ENCODE data around the gene RRP1B.

Gene RRP1B

DNA sequence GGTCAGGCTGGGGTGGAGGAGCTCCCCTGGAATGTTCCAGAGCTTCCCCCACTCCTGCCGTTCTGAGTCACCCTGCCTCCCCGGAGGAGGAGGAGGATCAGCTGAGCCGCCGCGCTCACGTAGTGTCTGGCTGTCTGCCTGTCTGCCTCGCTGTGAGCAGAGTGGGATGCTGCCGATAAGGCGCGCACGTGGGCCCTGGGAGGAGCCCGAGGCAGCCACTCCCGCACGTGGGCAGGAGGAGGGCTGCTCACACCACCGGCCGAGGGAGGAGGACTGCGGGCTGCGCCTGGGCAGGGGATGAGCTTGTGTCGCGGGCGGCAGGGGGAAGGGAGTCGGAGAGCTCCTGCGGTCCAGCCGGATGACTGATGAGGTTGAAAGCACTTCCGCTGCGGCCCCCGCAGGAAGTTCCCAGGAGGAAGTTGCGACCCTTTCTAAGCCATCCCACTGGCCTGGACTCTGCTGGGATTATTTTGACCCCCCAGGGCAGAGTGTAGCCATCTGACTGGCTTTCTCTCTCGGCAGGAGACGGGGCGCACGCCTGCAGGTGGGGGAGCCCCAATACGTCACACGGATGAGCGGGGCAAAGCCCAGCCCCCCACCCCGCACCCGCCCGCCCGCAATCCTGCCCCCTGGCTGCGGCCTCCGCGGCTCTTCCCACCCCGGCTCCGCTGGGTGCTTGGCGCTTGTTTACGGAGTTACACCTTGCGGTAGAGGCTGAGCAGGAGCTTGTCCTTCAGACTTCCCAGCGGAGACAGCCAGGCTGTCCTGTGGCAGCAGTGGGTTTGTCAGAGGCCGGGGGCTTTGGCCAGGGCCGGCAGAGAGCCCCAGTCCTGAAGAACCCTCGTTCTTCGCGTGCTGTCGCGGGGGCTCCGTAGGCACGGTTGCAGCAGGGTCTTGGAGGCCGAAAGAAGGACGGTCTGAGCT lies 69.4 kb downstream of the RRP1B start:
- peak; percentile 61 for DNase-seq

DNA sequence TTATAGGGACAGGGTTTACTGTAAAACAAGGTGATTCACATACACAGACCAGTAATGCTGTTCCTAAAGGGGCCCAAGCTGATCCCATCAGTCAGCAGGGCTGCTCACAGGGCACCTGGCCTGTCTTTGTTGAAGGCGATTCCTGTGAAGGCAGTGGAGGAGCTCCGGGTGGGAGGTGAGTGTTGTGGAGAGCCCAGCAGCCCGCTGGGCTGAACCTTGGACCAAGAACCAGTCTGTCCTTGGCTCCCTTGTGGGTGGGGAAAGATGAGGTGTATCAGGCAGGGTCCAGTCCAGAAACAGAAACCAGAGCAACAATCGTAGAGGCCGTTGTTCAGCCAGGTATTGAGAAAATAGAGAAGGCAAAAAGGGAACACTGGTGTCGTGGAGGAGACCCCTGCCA lies 72.1 kb downstream of the RRP1B start:
- no peak for DNase-seq

DNA sequence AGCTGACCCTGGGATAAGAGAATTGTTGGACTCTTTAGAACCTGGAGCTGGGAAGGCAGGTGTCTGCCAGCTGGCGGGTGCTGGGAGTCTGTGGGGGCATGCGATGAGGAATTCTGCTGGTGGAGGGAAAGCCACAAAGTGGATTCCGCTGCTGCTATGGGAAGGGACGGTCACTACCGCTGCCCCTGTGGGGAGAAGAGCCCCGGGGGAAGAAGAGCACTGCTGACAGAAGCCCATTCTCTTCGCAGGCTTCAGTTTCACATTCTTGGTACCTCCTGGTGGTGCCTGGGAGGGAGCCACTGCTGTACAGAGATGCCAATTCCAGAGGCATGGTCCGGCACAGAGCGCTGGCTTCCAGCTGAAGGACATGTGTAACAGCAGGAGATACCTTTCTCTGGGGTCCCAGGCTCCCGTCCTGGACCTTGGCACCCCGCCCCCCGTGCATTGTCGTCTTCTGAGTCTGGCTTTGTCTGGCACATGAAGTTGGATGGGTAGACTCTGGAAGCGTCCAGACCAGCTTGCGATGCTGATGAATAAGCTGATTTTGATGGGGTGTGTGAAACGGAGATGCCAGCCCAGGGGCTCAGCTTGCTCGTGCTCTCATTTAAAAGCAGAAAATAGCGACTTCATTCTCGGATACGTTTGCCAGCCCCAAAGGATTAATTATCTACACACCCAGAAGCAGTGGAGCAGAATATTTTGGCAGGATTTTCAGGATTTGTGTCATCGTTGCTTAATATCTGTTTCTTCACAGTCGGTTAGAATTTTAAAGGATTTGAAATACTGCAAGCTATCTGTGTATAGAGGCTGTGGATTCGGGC lies 72.7 kb downstream of the RRP1B start:
- DNase-seq: no peak

DNA sequence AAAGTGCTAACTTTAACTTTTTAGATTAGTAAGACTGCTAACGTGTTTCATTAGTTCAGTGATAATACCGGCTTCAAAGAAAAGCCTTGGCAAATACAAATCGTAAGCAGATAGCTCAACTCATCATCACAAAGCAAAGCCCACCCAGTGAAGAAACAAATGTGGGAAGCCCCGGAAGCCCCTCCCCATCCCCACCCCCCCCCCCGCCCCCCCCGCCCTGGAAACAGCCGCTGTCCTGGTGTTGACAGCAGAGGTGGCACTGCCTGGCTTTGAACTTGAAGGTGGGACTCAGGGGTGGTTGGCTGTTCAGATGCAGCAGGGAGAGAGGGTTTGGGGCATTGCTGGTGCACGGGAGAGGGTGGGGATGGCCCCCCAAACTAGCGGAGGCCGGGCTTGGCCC lies 73.7 kb downstream of the RRP1B start:
- no peak for DNase-seq

DNA sequence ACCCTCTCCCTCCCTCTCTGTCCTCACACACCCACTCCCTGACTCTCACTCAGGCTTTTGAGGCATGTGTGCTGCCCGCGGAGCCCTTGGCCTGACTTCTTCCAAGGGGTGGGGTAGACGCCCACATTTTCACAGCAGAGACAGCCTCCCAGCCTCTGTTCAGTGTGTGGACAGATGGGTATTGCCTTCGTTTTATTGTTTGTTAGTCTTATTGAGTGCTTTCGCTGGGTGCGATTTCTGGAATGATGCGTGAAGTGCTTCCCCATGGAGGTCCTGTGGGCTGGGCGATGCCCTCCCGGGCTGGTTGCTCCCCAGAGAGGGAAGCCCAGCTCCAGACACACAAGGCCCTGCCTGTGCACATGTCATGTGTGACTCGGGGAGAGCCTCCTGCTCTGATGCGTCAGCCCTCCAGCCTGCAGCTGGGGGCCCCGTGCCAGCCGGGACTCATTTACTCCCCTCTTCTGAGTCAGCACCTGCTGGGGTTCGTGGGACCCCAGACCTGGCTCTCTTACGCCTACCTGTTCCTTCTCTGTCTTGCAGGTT lies 74.2 kb downstream of the RRP1B start:
- no peak for DNase-seq

DNA sequence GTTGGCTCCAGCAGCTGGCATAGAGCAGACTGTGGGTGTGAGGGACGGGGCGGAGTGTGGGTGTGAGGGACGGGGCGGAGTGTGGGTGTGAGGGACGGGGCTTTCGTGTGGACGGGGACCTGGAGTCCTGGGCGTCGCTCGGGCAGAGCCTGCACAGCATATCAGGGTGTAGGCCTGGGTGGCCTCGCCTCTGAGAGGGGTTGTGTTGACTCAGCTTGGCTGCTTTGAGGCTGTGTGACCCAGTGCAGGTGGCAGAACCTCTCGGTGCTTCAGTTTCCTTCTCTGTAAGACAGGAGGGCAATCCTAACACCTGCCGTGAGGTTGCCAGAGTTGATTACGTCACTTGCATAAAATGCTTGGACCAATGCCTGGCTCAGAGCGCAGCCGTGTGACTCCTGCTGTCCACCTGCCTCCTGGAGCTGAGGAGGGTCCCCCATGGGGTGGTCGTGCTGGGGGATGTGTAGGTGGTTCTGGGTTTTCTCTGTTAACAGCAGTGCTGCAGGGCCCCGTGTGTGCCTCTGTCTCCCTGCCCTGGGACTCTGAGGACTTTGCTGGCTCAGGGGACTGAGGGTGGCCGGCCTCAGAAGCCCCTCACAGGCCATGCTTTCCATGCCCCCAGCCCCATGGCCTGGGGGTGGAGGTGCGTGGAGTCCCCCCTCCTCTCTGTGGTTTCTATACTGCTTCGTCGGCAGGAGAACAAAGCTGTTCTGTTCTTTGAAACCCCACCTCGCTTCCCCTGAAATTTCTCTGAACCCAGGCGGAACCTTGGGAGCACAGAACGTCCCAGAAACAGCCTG lies 75.0 kb downstream of the RRP1B start:
- no peak for DNase-seq

DNA sequence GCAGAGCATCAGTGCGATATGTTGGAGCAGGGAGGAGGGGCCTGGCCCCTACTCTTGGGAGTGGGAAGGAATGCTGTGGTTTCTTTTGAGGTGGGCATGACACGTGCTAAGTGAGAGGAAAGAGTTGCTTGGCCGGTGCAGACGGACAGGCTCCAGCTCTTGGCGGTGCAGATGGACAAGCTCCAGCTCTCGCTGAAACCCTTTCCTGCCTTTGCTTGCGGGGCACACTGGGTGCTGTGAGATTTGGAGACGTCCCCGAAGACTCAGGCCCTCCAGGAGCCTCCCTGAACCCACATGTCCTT lies 75.5 kb downstream of the RRP1B start:
- DNase-seq: no peak

DNA sequence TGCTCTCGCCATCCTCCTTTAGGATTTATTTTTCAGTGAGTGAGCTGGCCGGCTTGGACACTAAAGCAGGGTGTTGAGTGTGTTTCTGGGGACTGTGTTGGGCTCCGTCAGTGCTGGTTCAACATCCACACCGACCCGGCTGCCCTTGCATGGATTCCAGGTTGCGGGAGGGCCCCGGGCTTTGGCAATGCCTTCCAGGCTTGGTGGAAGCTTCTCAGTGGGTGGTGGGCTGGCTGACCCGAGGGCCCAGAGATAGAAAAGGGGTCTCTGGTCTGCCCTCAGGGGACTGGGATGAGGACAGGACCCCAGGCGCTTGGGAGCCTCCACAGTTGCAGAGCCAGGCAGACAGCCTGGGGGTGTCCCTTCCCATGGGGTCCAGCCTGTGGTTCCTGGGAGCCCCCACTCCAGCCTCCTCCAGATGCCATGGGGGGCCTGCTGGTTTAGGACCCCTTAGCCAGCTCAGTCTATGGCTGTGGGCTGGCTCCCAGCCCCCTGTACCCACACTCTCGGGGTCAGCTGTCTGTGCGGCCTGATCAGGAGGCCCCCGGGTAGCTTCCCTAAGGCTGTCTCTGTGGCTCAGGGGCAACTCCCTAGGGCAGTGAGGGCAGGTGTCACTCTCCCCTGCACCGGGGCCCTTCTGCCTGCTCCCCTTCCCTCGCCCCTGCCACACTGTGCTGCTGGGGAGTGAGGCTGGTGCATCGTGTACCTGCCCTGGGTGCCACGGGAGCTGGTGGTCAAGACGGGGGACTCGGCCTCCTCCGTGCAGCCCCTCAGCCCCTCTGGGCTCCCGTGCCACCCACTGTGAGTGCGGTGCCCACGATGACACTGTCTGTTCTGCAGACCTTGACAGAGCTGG lies 76.1 kb downstream of the RRP1B start:
- no peak for DNase-seq

DNA sequence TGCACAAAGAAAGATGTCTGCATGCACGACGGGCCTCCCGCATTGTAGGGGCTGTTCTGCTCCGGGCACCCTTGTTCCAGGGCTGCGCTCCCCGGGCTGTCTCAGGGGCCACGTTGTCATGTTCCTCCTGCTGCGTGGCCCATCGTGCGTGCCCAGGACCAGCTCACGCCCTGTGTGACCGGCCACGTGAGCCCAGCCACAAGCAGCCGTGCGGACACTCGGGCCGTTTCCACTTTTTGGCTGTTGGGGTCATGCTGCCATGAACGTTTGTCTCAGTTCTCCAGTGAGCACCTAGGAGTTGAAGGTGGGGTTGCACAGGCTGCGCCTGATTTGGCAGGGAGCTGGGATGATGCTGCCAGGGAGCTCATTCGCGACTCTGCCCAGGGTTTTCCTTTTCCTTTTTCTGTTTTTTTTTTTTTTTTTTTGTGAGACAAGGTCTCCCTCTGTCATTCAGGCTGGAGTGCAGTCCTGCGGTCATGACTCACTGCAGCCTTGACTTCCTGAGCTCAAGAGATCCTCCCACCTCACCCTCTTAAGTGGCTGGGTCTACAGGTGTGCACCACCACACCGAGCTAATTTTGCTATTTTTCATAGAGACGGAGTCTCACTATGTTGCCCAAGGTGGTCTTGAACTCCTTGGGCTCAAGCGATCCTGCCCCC lies 77.0 kb downstream of the RRP1B start:
- no peak for DNase-seq

DNA sequence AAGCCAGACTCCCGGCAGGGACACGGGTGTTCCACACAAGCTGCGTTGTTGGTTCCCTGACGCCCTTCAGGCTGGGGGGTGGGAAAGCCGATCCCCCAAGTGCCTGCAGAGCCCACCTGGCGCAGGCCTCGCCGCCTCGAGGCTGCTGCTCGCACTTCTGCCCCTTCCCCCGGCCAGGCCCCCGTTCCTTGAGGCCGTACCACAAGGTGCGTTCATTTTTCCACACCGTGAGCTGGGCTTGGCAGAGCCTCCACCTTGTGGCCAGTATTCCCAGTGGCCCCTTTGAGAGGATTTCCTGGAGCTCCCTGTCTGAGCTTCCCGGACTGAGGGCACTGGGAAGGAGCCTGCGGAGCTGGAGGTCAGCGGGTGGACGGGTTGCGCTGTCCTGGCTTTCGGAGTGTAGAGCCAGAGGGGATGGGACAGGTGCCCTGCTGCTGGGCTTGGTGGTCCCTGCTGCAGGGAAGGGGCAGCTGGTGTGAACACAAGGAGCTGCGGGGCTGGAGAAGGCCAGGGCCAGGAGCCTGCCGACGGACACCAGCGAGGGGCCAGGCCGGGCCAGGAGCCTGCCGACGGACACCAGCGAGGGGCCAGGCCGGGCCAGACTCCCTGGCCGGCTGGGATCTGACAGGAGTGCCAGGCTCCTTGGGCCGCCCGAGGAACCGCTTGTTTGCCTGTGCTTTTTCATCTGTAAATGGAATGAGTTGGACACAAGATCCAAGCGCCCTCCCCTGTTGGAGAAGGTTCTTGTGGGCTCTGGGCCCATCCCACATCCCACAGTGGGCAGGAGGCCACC lies 78.0 kb downstream of the RRP1B start:
- DNase-seq: no peak

DNA sequence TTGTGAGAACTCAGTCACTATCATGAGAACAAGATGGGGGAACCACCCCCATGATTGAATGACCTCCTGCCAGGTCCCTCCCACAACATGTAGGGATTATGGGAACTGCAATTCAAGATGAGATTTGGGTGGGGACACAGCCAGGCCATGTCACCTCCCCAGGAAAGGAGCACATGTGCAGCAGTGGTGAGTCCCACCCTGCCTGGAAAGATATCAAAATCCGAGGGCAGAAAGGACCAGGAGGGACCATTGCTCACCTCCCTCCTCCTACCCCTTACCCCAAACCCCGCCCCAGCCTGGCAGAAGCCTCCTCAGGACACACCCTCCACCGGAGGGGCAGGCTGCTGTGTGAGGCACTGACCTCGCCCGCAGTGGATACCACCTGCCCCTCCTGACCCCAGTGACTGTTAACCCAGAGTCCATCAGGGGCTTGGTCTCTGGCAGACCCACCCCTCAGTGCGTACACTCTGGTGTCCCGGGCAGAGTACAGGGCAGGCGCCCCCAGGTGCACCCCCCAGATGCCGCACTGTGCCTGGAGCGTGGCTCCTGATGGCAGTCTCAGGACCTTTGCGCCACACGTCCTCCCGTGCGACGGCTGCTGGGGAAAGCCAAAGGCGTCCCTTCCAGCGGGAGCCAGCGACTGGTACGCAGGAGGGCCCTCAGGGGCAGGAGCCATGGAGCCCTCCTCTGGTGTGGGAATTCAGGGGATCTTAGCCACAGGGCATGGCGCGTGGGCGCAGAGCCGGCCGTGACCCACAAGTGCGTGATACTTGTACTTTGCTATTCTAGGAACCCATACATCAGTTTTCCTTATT lies 80.5 kb downstream of the RRP1B start:
- DNase-seq: no peak

DNA sequence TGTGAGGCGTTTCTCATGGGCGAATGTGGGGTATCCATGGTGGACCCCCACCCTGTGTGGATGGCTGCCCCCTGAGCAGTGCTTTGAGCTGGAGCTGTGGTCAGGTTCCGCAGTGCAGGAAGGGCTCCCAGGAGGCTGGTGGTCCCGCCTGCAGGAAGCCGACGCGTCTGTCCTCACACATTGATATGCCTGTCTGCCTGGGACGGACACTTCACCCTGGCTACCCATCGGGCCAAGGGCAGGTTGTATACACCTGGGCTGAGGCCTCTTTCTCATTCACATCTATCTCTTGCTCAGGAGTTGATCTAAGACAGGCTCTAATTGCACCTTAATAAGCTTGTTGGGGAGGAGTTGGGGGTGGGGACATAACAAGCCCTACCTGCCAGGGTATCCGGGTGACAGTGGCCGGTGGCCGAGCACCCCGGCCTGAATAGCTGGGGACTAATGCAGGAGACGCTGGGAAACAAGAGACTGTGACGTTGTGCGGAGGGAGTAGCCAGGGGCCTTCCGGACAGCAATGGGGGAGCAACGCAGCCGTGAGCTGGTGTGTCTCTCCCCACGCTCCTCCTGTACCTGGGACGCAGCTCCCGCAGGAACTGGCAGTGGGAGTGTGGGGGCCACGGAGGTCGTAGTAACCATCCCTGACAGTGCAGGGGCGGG lies 81.3 kb downstream of the RRP1B start:
- DNase-seq: no peak

DNA sequence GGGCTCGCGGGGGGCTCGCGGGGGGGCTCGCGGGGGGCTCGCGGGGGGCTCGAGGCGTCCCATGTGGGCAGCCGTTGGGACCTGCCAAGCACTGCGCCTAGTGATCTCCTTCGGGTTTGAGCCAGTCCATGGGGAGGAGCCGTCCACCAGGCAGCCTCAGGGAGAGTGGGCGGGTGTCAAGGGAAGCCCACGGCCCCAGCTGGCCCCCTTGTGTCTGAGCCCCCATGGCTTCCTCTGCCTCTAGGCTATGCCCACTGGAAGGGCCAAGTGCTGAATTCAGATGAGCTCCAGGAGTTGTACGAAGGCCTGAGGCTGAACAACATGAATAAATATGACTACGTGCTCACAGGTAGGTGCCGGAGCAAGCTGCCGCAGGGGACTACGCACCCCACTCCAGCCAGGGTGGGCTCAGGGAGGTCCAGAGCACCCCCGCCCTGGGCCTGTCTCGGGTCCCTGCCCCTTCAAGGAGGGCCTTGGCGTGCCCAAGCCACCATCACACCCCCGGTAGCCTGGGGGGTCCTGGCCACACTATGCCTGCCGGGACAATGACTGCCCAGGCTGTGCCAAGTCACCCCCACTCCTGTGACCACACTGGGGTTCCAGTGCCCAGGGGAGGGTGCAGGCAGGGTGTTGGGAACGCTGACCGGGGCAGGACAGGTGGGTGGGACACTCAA lies 82.2 kb downstream of the RRP1B start:
- DNase-seq: no peak

DNA sequence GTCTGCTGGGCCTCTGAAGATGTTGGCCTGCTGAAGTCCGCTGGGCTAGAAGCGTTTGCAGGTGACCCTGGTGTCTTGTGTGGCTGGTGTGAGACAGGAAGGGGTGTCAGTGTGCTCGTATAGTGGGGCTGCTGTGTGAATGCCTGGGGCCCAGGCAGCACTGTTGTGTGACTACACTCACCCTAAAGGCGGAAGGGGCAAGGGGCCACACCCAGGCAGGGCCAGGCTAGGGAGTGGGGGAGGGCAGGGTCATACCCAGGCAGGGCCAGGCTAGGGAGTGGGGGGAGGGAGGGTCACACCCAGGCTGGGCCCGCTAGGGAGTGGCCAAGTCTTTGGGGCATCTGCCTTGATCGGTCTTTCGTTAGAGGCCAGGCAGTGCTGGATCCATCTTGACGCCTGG lies 84.6 kb downstream of the RRP1B start:
- no peak for DNase-seq

DNA sequence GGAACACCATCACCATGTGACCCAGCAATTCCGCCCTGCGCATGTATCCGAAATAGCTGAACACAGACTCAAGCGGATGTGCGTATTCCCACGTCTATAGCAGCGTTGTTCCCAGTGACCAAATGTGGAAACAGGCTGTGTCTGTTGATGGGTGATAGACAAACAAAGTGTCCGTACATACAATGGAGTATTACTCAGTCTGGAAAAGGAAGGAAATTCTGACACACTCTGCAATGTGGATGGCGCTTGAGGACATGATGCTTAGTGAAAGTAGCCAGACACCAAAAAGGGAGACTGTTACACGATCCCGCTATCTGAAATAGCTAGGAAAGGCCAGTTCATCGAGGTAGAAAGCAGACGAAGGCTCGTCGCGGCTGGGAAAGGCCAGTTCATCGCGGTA lies 85.4 kb downstream of the RRP1B start:
- no peak for DNase-seq
